GM03348 (cell line): Measurements from ENCODE around the gene RNF115.

Source experiments
- DNase-seq: peaks from one replicate; pipeline ENCODE4 v3.0.0; 2012; ENCODE audit warnings: low spot score

Gene RNF115

DNA sequence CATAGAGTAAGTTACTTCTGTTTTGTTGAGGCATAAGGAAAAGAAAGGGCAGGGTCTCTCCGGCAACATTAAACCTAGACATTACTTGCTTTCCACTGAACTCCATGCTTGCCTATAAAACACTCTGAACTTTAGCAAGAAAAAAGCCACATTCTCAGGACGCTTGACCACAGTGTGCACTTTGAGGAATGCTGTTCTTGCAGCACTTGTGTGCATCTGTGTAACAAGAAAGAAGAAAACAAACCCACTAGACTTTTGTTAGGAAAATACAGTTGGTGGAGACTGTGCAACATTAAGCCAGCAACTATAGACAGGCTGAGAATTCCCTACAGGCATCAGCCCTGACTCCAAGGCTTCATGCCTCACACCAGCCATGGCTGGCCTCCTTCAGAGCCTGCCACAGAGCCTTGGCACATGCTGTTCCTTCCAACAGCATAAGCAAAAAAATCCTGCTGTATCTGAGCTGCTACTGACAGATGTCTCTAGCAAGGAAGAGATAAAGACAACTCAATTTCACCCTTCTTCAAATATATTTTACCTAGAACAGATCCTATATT, 122.5 kb downstream of the RNF115 start:
- DNase-seq: no peak

DNA sequence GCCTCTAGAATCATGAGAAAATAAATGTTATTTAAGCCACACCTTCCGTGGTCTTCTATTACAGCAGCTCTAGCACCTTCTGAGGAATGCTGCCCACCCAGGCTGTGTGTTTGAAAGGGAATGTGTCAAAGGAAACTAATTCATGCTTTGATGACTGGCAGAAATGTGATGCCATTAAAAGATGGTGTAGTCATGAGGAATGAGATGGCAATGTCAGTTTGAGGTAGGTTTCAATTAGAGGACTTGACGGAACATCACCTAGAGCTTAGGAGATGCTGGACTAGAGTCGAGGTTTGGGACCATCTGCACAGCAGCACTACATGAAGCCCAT, 127.3 kb downstream of the RNF115 start:
- no peak for DNase-seq

DNA sequence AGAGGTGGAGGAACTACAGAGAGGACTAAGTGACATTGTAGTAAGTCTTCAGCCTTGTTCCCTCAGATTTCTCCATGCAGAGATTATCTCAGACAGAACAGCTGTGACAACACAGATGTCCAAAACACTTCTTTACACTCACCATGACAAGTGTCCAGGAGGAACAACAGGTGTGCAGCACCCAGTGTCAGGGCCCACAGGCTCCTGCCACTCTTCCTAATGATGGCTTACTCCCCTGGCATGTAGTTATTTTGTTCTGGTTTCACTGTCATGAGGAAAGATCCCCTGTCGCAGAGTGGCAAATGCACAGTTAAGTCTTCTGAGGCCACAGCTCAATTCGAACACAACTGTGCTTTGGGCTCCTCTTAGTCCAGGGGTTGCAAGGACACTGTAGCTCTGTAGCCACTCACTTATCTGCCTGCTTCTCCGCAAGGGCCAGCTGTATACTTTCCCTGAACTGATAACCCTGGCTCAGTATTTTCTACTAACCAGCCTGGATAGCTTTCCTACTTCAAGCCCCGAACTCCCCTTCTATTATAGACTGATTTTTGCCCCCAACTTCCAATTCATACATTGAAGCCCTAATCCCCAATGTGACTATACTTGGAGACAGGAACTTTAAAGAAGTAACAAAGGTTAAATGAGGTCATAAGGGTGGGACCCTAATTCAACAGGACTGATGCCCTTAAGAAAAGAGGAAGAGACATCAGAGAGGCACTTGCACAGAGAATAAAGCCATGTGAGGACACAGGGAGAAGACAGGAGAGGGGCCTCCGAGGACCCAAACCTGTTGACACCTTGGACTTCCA, 127.9 kb downstream of the RNF115 start:
- no peak for DNase-seq

DNA sequence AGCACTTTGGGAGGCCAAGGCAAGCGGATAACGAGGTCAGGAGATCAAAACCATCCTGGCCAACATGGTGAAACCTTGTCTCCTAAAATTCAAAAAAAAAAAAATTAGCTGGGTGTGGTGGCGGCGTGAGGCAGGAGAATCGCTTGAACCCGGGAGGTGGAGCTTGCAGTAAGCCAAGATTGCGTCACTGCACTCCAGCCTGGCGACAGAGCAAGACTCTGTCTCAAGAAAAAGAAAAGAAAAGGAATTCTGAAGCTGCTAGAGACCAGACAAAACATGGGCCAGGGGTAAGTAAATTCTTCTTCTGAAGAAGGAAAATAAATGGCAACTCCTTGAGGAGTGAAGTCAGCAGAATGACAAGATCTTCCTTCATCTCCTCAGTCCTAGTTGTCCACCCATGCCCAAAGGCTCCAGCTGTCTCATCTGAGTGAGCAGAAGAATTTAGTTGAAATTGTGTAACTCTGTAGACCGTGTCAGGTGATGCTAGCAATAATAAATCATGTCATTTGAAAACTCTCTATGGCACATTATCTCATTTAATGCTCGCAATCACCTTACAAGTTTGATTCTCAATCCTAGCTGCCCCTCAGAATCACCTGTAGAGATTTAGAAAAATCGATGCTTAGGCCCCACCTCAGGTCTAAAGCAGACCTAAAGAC, 131.0 kb downstream of the RNF115 start:
- no peak for DNase-seq

DNA sequence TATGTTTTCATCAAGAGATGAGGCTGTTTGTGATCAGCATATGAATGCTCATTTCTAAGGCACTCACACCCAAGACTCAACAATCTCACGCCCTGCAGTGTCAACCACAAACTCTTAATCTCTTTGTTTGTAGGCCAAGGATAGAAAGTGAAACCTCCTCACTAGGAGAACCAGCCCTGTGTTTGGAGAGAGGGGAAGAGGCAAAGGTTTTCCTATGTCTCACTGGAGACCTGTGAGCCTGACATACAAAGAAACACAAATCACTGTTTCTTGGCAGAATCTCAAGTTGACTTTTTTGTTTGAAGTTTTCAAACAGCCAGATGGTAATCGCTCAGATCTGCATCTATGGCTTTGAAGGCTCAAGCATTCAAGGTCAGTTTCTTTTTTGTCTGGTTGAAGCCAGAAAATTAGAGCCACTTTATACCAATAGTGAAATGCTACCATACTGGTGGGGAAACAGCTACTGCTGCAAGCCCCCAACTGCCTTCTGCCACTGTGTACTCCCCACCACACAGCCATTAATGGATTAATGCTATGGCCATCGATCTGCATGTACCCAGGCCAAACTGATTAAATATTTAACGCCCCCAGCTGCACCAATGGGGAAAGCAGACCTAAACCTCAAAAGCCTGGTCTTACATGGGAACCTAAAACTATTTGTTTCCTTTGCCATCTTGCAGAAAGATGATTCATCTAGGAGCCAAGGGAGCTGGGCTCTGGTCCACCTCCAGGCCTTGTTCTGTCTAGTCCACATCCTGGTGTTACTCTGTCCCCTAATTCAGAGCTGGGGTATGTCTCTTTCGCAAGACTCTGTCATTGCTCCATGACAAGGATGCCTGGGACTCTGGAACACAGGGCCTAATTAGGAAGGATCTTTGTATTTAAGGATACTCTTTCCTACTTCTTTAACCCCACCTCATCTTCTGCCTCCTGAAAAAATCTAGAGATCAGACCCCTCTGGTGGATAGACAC, 133.0 kb downstream of the RNF115 start:
- DNase-seq: peak; percentile 85

DNA sequence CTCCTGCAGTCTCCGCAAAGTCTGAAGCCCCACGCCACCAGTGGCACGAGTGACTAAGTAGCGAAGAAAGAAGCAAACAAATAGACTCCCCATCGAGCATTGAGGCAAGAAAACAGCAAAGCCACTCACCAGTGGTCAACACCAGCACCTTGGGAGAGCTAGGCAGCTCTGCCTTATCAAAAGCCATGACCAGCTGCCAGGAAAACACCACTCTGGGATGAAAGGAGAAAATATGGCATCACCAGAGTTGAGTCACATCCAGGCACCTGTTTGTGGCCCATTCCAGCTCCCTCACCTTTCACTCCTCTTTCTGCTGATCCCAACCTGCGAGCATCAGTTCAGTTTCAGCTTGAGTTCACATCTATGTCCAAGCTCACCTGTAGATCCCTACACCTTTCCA, 134.0 kb downstream of the RNF115 start:
- no peak for DNase-seq

DNA sequence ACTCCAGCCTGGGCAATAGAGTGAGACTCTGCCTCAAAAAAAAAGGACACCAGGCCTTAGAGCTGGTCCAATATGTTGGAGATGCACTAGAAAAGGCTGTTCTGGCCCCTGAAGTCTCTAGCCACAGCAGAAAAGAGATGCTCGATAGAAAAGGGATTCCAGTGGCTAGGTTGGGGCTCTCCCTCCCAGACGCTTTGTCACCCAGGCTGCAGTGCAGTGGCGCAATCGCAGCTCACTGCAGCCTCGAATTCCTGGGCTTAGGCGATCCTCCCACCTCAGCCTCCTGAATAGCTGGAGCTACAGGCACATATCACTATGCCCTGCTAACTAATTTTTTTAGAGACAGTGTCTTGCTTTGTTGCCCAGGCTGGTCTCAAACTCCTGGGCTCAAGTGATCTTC, 135.0 kb downstream of the RNF115 start:
- no peak for DNase-seq
